HG02588 (cell line): ENCODE results near the gene P2RX6.

Experiments
- ATAC-seq: cut with Tn5 transposase; IDR thresholded peaks from one replicate; pipeline ENCODE4 v1.9.1; 2021; ENCODE audit warnings: mild to moderate bottlenecking, moderate library complexity; ENCODE audit not compliant: unreplicated experiment

P2RX6 gene

GRCh38 chr22:20979940-20980453 lies 35.0 kb upstream of the P2RX6 start:
- ATAC-seq = no peak

GRCh38 chr22:20980523-20980922 lies 34.4 kb upstream of the P2RX6 start:
- no peak for ATAC-seq

GRCh38 chr22:20980938-20981722 lies 33.8 kb upstream of the P2RX6 start:
- ATAC-seq = no peak

GRCh38 chr22:20981787-20982562 lies 33.0 kb upstream of the P2RX6 start, which contains the start of gene LZTR1:
LZTR1 (plus strand) TSS chr22:20982297; CDS start chr22:20982372, 75 bp downstream.
- peak; percentile 76 for ATAC-seq

- ATAC-seq = peak; percentile 10
Measured at GRCh38 chr22:20982563-20982882, 32.4 kb upstream of the P2RX6 start.

- ATAC-seq = no peak
Measured at GRCh38 chr22:20983081-20983771, 31.7 kb upstream of the P2RX6 start.

GRCh38 chr22:20985720-20986119 lies 29.2 kb upstream of the P2RX6 start:
- ATAC-seq = no peak

- no peak for ATAC-seq
Measured at GRCh38 chr22:20986365-20986764, 28.6 kb upstream of the P2RX6 start.

GRCh38 chr22:20987375-20987774 lies 27.6 kb upstream of the P2RX6 start:
- no peak for ATAC-seq

GRCh38 chr22:20988573-20989322 lies 26.2 kb upstream of the P2RX6 start:
- no peak for ATAC-seq

GRCh38 chr22:20989323-20990138 lies 25.4 kb upstream of the P2RX6 start:
- ATAC-seq = no peak

GRCh38 chr22:20990184-20991180 lies 24.5 kb upstream of the P2RX6 start:
- no peak for ATAC-seq

GRCh38 chr22:20991252-20992055 lies 23.5 kb upstream of the P2RX6 start:
- ATAC-seq = no peak

GRCh38 chr22:20992056-20992442 lies 22.9 kb upstream of the P2RX6 start:
- no peak for ATAC-seq

- ATAC-seq = no peak
Measured at GRCh38 chr22:20992456-20993303, 22.3 kb upstream of the P2RX6 start.

- no peak for ATAC-seq
Measured at GRCh38 chr22:20993304-20994127, 21.4 kb upstream of the P2RX6 start.
